Astrocyte of the cerebellum (primary cell): ENCODE results near the gene DELE1.

ENCODE experiments used
- DNase-seq: peaks from one replicate; pipeline ENCODE4 v3.0.0-alpha.2; 2011; ENCODE audit warnings: low read depth
- H3K4me3 ChIP-seq: 2 replicates; pipeline ENCODE4 v1.5.1; 2011; ENCODE audit warnings: mild to moderate bottlenecking, low read depth, low read length, moderate library complexity
- CTCF ChIP-seq: IDR thresholded peaks from 2 replicates; pipeline ENCODE4 v1.5.1; 2012; ENCODE audit warnings: low read length, low read depth, moderate library complexity, mild to moderate bottlenecking; ENCODE audit errors: missing control alignments
- in situ Hi-C: cut with HindIII; loops from 2 replicates; pipeline ENCODE4 v1.10.0; 2017; ENCODE audit warnings: low sequenced_read_pairs

Gene DELE1, protein sequence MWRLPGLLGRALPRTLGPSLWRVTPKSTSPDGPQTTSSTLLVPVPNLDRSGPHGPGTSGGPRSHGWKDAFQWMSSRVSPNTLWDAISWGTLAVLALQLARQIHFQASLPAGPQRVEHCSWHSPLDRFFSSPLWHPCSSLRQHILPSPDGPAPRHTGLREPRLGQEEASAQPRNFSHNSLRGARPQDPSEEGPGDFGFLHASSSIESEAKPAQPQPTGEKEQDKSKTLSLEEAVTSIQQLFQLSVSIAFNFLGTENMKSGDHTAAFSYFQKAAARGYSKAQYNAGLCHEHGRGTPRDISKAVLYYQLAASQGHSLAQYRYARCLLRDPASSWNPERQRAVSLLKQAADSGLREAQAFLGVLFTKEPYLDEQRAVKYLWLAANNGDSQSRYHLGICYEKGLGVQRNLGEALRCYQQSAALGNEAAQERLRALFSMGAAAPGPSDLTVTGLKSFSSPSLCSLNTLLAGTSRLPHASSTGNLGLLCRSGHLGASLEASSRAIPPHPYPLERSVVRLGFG

DNA sequence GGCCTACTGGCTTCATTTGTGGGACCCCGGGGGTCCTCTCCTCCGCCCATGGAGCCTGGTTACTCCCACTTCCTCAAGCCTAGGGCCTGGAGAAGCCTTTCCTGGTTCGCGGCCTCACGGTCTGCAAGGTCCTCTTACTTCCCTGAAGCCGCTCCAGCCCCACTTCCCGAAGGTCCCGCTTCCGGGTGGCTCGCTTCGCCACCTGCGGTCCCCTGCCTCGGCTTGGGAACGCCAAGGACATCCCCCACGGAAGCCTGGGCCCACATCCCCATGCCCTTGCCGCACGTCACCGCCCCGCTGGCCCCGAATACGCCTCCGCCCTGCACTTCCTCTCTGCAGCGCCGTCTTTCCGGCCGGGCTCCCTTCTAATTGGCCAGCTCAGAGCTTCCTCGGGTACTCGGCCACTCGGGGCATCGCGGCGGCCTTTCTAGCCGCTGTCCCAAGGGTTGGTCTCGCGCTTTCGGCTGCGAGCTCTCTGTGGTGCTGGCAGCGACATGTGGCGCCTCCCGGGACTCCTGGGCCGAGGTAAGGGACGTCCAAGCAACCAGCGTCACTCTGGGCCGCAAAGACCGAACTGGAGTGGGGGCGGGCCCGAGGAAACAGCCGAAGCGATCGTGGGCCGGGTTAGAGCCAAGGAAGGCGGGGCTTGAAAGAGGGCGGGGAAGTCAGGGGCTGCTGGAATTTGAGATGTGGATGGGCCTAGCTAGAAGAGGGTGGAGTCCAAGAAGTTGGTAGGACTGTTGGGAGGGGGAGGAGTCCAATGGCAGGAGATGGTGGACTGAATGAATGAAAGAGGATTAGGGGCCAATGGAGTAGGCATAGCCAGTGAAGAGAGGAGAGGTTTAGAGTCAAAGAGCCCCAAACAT is at the start of gene DELE1:
DELE1 (plus strand) TSS at position 424 of the 866 bp plus-strand sequence; CDS start at position 495, 71 bp downstream.
- in situ Hi-C loops = no loop called here
- TF ChIP-seq CTCF = no peak
- peak within 1 kb of the TSS; percentile 71 for H3K4me3 ChIP-seq
- DNase-seq = peak; percentile 80

DNA sequence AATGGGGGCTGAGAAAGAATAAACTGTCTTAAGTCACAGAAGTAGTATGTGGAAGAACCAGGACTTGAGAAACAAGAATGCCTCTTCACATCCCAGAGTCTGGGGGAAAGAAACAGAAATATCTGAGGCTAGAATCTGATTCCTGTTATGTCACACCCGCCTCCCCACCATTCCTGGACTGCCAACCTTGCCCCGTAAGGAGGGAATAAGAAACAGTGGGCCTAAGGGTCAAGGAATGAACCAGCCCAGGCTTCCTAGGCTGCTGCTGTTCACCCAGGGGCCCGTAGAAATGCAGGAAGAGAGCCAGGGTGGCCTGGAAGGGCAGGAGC is 49.8 kb upstream of the DELE1 start:
- DNase-seq = no peak
- H3K4me3 ChIP-seq = no peak overlapping the region
- in situ Hi-C loops = no loop called here
- no peak for TF ChIP-seq CTCF

DNA sequence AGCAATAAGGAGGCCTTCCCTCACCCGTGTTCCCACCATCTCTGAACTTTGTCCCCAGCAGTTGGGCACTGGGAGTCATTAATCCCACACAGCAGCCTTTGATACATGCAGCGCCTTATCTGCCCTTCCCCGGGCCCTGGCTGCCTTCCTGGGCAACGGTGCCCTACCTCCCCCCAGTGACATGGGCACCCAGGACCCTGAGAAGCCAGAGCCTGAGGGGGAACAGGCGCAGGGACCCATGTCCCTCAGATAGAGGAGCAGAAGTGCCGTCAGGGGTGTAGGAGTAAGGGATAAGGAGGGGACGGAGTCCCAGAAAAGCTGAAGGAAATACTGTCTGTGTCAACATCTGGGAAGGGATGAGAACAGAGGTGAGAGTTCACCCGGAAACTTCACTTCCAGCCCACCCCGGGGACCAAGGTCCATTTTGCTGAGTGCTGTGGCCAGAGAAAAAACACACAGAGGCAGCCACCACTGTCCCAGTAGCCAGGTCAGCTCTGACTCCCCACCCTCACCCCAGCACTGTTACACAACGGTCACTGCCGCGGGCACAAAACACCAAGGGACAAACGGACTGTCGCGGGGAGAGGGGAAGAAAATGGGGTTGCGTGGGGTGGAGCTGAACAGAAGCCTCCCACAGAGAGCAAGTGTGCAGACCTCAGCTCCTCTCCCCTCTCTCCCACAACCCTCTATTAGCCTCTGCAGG is 49.3 kb upstream of the DELE1 start:
- no peak for DNase-seq
- in situ Hi-C loops = no loop called here
- no peak overlapping the region for H3K4me3 ChIP-seq
- TF ChIP-seq CTCF = no peak

- DNase-seq = no peak
- no peak overlapping the region for H3K4me3 ChIP-seq
- no peak for TF ChIP-seq CTCF
- in situ Hi-C loops = no loop called here
These were observed 48.5 kb upstream of the DELE1 start for GRCh38 chr5:141875022-141875740.

GRCh38 chr5:141875795-141876627 is 47.7 kb upstream of the DELE1 start:
- no peak for DNase-seq
- TF ChIP-seq CTCF = no peak
- in situ Hi-C loops = no loop called here
- H3K4me3 ChIP-seq = no peak overlapping the region
